ENCODE measurements around the gene COL26A1.

GRCh38 chr7:101373812-101374614, 11.3 kb downstream of the COL26A1 start:
- TF ChIP-seq POLR2AphosphoS5 (IDR thresholded peaks at IDR 0.05) (no peak), EP300 (IDR thresholded peaks at IDR 0.05; ENCODE audit: low read depth) (no peak), CTCF (IDR thresholded peaks at IDR 0.05) (no peak), POLR2A (IDR thresholded peaks at IDR 0.05) (no peak)

Data from transverse colon (tissue), 4 donors.